Eye (tissue), 1 donor: Measurements from ENCODE around the gene CAMTA1.

Experiments
- DNase-seq: peaks from one replicate; pipeline ENCODE4 v3.0.0-alpha.2; 2015

CAMTA1 gene

GRCh38 chr1:7383671-7384520 is 598.6 kb downstream of the CAMTA1 start:
- DNase-seq: no peak

GRCh38 chr1:7384679-7385078 is 599.4 kb downstream of the CAMTA1 start:
- DNase-seq: no peak

GRCh38 chr1:7385471-7386225 is 600.4 kb downstream of the CAMTA1 start:
- DNase-seq: no peak

GRCh38 chr1:7386226-7387052 is 601.2 kb downstream of the CAMTA1 start:
- DNase-seq: no peak

- DNase-seq: peak; percentile 36
These were observed 602.0 kb downstream of the CAMTA1 start for GRCh38 chr1:7387053-7387927.

GRCh38 chr1:7388141-7388487 is 602.9 kb downstream of the CAMTA1 start:
- no peak for DNase-seq

GRCh38 chr1:7388488-7389185 is 603.4 kb downstream of the CAMTA1 start:
- DNase-seq: peak; percentile 21

- DNase-seq: no peak
These were observed 604.1 kb downstream of the CAMTA1 start for GRCh38 chr1:7389201-7389905.

GRCh38 chr1:7389906-7390603 is 604.8 kb downstream of the CAMTA1 start:
- DNase-seq: no peak

- DNase-seq: no peak
These were observed 605.3 kb downstream of the CAMTA1 start for GRCh38 chr1:7390604-7391000.

GRCh38 chr1:7393136-7393535 is 607.9 kb downstream of the CAMTA1 start:
- DNase-seq: no peak

- no peak for DNase-seq
These were observed 610.0 kb downstream of the CAMTA1 start for GRCh38 chr1:7395251-7395650.

GRCh38 chr1:7398982-7399381 is 613.7 kb downstream of the CAMTA1 start:
- no peak for DNase-seq

GRCh38 chr1:7399514-7400125 is 614.4 kb downstream of the CAMTA1 start:
- DNase-seq: no peak

- no peak for DNase-seq
These were observed 615.3 kb downstream of the CAMTA1 start for GRCh38 chr1:7400566-7400965.

- peak; percentile 42 for DNase-seq
These were observed 616.7 kb downstream of the CAMTA1 start for GRCh38 chr1:7401814-7402547.

- no peak for DNase-seq
These were observed 617.2 kb downstream of the CAMTA1 start for GRCh38 chr1:7402548-7402850.

- DNase-seq: no peak
These were observed 618.2 kb downstream of the CAMTA1 start for GRCh38 chr1:7403265-7404045.
